B cell (primary cell): ENCODE measurements around the gene SERPINB6. TPM values are rescaled to one million over a fixed set of nuclear protein-coding genes. Genes with fewer than 3 reads are reported as not detected.

Experiments
- ATAC-seq: fragments of 200-7000 bp; cut with Tn5 transposase; one replicate; pipeline ENCODE4 v1.10.0; 2021; ENCODE audit warnings: low read depth, mild to moderate bottlenecking, moderate number of reproducible peaks, moderate library complexity
- CTCF ChIA-PET: fragments of 350-600 bp; sonication (Branson Sonifier 250); formaldehyde crosslinking; loops from one replicate; lab custom pipeline; 2021; ENCODE audit warnings: antibody characterized with exemption, inconsistent platforms; lab: Charles Lee
- POLR2A ChIA-PET: fragments of 350-600 bp; sonication (Branson Sonifier 250); formaldehyde crosslinking; loops from one replicate; lab custom pipeline; 2021; ENCODE audit warnings: antibody characterized with exemption; lab: Charles Lee
- DNase-seq: peaks from one replicate; pipeline ENCODE4 v3.0.0; 2013
- H2AFZ ChIP-seq: 2 replicates; pipeline ENCODE4 v1.6.1; 2012; ENCODE audit warnings: mild to moderate bottlenecking, low read depth, low read length; ENCODE audit not compliant: insufficient read depth, poor library complexity, severe bottlenecking
- H3K27ac ChIP-seq, 2 donors: 1 replicate in 1 of 2; 2 replicates in 1 of 2; pipeline ENCODE4 v1.5.1; 2012 to 2013; ENCODE audit warnings: low read length in 2 of 2, mild to moderate bottlenecking in 2 of 2, moderate library complexity in 1 of 2
- H3K27me3 ChIP-seq, 4 experiments: fragments of 200-600 bp in 1 of 4; sonication (generic) in 1 of 4; replicated peaks in 1 of 4; 1 replicate in 2 of 4; 2 replicates in 2 of 4; pipeline versions ENCODE4 v1.6.1 to v1.7.0; 2013 to 2016; ENCODE audit warnings: low read length in 3 of 4, mild to moderate bottlenecking in 2 of 4, mixed read lengths in 1 of 4, moderate library complexity in 1 of 4; ENCODE audit not compliant: insufficient read depth in 4 of 4, control insufficient read depth in 3 of 4; ENCODE audit errors: control extremely low read depth in 1 of 4
- H3K36me3 ChIP-seq, 2 experiments: replicated peaks in 1 of 2; 1 replicate in 1 of 2; 2 replicates in 1 of 2; pipeline versions ENCODE4 v1.6.1 to v1.7.1; 2013; ENCODE audit warnings: low read length in 1 of 2; ENCODE audit not compliant: insufficient read depth in 2 of 2, control insufficient read depth in 1 of 2; ENCODE audit errors: control extremely low read depth in 1 of 2, extremely low read depth in 1 of 2
- H3K4me1 ChIP-seq, 2 donors: fragments of 200-600 bp in 1 of 2; sonication (generic) in 1 of 2; 1 replicate in 1 of 2; 2 replicates in 1 of 2; pipeline versions ENCODE4 v1.5.1 to v1.6.1; 2013 to 2017; ENCODE audit warnings: low read length in 2 of 2; ENCODE audit not compliant: control insufficient read depth in 2 of 2, insufficient read depth in 2 of 2
- H3K4me2 ChIP-seq: replicated peaks from 2 replicates; pipeline ENCODE3; 2012; ENCODE audit warnings: mild to moderate bottlenecking, low read depth, low read length; ENCODE audit not compliant: poor library complexity, severe bottlenecking
- H3K4me3 ChIP-seq, 5 experiments: fragments of 200-600 bp in 1 of 5; sonication (generic) in 1 of 5; 1 replicate in 3 of 5; 2 replicates in 2 of 5; pipeline versions ENCODE4 v1.5.1 to v1.7.0; 2011 to 2016; ENCODE audit warnings: low read length in 4 of 5, mild to moderate bottlenecking in 4 of 5, low read depth in 2 of 5, control low read depth in 1 of 5, moderate library complexity in 1 of 5; ENCODE audit not compliant: insufficient read depth in 1 of 5; ENCODE audit errors: control extremely low read depth in 1 of 5, extremely low read depth in 1 of 5
- H3K79me2 ChIP-seq: fragments of 200-600 bp; sonication (generic); one replicate; pipeline ENCODE4 v1.6.0; 2016; ENCODE audit warnings: low read length; ENCODE audit not compliant: control insufficient read depth, insufficient read depth
- H3K9ac ChIP-seq: fragments of 200-600 bp; sonication (generic); 2 replicates; pipeline ENCODE4 v1.6.1; 2017; ENCODE audit warnings: mild to moderate bottlenecking, low read length, moderate library complexity
- H3K9me3 ChIP-seq, 3 donors: one replicate each; pipeline versions ENCODE4 v1.6.1 to v1.7.1; 2013; ENCODE audit warnings: low read length in 2 of 3; ENCODE audit not compliant: control insufficient read depth in 2 of 3, insufficient read depth in 1 of 3; ENCODE audit errors: control extremely low read depth in 1 of 3
- H4K20me1 ChIP-seq: 2 replicates; pipeline ENCODE4 v1.6.0; 2012; ENCODE audit warnings: mild to moderate bottlenecking, low read length; ENCODE audit not compliant: insufficient read depth, control insufficient read depth, poor library complexity, severe bottlenecking
- H3K27ac Mint-ChIP-seq: one replicate; pipeline ENCODE4 v1.8.0; 2021; ENCODE audit warnings: mixed read lengths
- H3K27me3 Mint-ChIP-seq: one replicate; pipeline ENCODE4 v1.8.0; 2021; ENCODE audit warnings: mixed read lengths
- H3K4me1 Mint-ChIP-seq: one replicate; pipeline ENCODE4 v1.8.0; 2021; ENCODE audit warnings: mixed read lengths
- H3K4me3 Mint-ChIP-seq: one replicate; pipeline ENCODE4 v1.8.0; 2021; ENCODE audit warnings: mixed read lengths
- H3K9me3 Mint-ChIP-seq: one replicate; pipeline ENCODE4 v1.8.0; 2022; ENCODE audit warnings: mixed read lengths; ENCODE audit not compliant: insufficient read depth
- EZH2 ChIP-seq: IDR thresholded peaks from 2 replicates; pipeline ENCODE4 v1.6.1; 2012; ENCODE audit warnings: borderline replicate concordance, low read depth, mild to moderate bottlenecking, moderate library complexity, low read length; ENCODE audit not compliant: insufficient read depth, poor library complexity, severe bottlenecking
- WGBS: methylation state at CpG from one replicate; pipeline ENCODE4 v1.1.5; 2013; ENCODE audit warnings: missing lambda C conversion rate; ENCODE audit not compliant: insufficient coverage; 5-methylcytosine and 5-hydroxymethylcytosine counted together
- intact Hi-C: fragments of 100-400 bp; cut with micrococcal nuclease; formaldehyde crosslinking; loops from one replicate; pipeline ENCODE4 v1.10.0; 2022
- polyA plus RNA-seq: library from polyadenylated mRNA; depleted of rRNA; stranded (reverse); fragments of >200 nt; gene quantifications from 2 replicates; pipeline ENCODE4 v1.2.3, GENCODE V29; 2012
- total RNA-seq, 2 donors: library from RNA; stranded (reverse); fragments of 120-200 nt in 1 of 2; gene quantifications; 1 replicate in 1 of 2; 2 replicates in 1 of 2; pipeline versions ENCODE4 v1.2.3 to v1.2.4, GENCODE V29; 2013 to 2022
- TF ChIP-seq, protein P1 (sequence below): fragments of 200-600 bp; IDR thresholded peaks from one replicate; pipeline ENCODE4 v1.8.0; 2022; ENCODE audit warnings: antibody characterized with exemption, mild to moderate bottlenecking

Gene SERPINB6
- total and polyA plus RNA-seq, 2 donors (not counting 1 experiment from before 2014, with no cell fraction given) = 35.2 to 58.5 TPM

DNA sequence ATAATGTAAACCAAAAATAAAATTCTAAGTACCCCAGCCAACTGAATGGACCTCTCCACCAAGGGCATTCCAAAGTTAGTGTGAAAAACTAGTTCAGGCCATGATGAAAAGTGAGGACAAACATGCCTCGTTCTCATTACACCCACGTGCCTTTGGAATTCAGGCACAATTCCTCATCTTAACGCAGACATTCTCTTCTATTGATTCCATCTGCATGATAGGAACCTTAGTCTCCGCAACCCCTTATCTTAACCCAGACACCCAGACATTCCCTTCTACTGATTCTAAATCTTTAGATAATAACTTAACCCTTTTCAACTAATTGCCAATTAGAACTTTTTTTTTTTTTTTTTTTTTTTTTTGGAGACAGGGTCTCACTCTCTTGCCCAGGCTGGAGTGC is 7.6 kb upstream of the SERPINB6 start:
- intact Hi-C loops = no loop called here
- H3K27me3 ChIP-seq = peaks cover 0 to 20% (median 3%) of the 10 kb centered on the region in 4 experiments
- Mint-ChIP-seq H3K9me3 (no peaks in the 10 kb centered on the region), H3K27ac (no peak overlapping the region), H3K4me3 (no peak overlapping the region), H3K27me3 (peaks cover 33% of the 10 kb centered on the region), H3K4me1 (no peaks in the 10 kb centered on the region)
- POLR2A ChIA-PET = no interaction called here
- 96% methylated on average over 4 of the region's 4 CpGs for WGBS
- TF ChIP-seq, protein P1, sequence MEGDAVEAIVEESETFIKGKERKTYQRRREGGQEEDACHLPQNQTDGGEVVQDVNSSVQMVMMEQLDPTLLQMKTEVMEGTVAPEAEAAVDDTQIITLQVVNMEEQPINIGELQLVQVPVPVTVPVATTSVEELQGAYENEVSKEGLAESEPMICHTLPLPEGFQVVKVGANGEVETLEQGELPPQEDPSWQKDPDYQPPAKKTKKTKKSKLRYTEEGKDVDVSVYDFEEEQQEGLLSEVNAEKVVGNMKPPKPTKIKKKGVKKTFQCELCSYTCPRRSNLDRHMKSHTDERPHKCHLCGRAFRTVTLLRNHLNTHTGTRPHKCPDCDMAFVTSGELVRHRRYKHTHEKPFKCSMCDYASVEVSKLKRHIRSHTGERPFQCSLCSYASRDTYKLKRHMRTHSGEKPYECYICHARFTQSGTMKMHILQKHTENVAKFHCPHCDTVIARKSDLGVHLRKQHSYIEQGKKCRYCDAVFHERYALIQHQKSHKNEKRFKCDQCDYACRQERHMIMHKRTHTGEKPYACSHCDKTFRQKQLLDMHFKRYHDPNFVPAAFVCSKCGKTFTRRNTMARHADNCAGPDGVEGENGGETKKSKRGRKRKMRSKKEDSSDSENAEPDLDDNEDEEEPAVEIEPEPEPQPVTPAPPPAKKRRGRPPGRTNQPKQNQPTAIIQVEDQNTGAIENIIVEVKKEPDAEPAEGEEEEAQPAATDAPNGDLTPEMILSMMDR = no peak
- no peak for TF ChIP-seq EZH2
- CTCF ChIA-PET = interaction anchor here (1.1 to 1.8 kb wide), 3 partner anchors 10 to 47 kb away, joined by 3 to 5 read pairs (median 4); no protein-coding TSS in a partner anchor
- no peak overlapping the region for H3K27ac ChIP-seq
- H3K79me2 ChIP-seq = no peaks in the 10 kb centered on the region
- H3K4me1 ChIP-seq = no peaks in the 10 kb centered on the region
- H3K36me3 ChIP-seq = no peaks in the 10 kb centered on the region
- no peak overlapping the region for H3K4me2 ChIP-seq
- H3K4me3 ChIP-seq = no peak overlapping the region
- no peaks in the 10 kb centered on the region for H3K9me3 ChIP-seq
- H3K9ac ChIP-seq = no peak overlapping the region
- H4K20me1 ChIP-seq = no peaks in the 10 kb centered on the region
- H2AFZ ChIP-seq = no peak overlapping the region
- DNase-seq (no peak), ATAC-seq (no peak)

DNA sequence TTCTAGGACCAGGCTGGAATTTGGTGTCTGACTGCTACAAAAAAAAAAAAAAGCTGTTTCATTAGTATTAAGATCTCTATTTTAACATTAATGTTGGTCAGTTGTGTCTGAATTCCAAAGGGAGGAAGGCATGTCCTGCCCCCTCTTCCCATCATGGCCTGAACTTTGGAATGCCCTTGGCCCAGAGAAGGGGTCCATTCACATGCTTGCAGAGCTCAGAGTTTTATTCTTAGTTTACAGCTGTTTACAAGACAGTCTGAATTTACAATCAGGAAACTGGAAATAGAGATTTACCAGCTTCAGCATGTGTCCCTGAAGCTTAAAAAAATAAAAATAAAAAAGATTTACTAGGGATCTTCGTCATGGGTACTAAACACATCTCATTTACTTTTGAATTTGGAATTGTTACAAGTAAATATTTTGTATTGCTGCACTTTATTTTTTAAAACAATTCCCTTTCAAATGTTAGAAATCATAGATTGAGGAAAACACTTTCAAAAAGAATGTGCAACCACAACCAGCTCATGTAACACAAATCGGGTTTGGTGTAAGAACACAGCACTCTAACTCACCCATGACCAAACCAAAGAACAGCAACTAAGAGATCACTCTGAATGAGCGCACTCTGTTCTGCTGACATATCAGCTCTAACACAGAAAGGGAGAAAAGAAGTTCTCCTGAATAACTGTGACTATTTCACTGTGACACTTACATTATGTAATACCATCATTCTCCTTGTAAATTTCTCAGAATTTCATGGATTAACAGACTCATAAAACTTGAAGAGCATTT is 6.6 kb upstream of the SERPINB6 start:
- H3K79me2 ChIP-seq = no peaks in the 10 kb centered on the region
- no peak for TF ChIP-seq EZH2
- TF ChIP-seq, protein P1 = no peak
- H3K9ac ChIP-seq = no peak overlapping the region
- ATAC-seq = no peak
- H3K27me3 Mint-ChIP-seq = peaks cover 25% of the 10 kb centered on the region
- peaks cover 0 to 24% (median 3%) of the 10 kb centered on the region in 4 experiments for H3K27me3 ChIP-seq
- H3K36me3 ChIP-seq = no peaks in the 10 kb centered on the region
- CTCF ChIA-PET = interaction anchor here (0.9 to 1.1 kb wide), 2 partner anchors 11 to 26 kb away, joined by 3 read pairs; no protein-coding TSS in a partner anchor
- no peaks in the 10 kb centered on the region for H4K20me1 ChIP-seq
- WGBS = no CpG with 5 or more reads among the region's 3 CpGs
- no peaks in the 10 kb centered on the region for H3K9me3 ChIP-seq
- no peaks in the 10 kb centered on the region for H3K4me1 Mint-ChIP-seq
- H3K4me1 ChIP-seq = no peaks in the 10 kb centered on the region
- H2AFZ ChIP-seq = no peak overlapping the region
- no peak overlapping the region for H3K27ac Mint-ChIP-seq
- no peak overlapping the region for H3K4me3 ChIP-seq
- H3K27ac ChIP-seq = no peak overlapping the region
- no peak overlapping the region for H3K4me2 ChIP-seq
- intact Hi-C loops = no loop called here
- no peak for DNase-seq
- no peak overlapping the region for H3K4me3 Mint-ChIP-seq
- POLR2A ChIA-PET = no interaction called here
- no peaks in the 10 kb centered on the region for H3K9me3 Mint-ChIP-seq
